Measurements from ENCODE around the gene TSR1. TPM values are rescaled to one million over a fixed set of nuclear protein-coding genes. Genes with fewer than 3 reads are reported as not detected.

TSR1 gene
- total RNA-seq, 2 experiments from 2014 or later: 33.2 to 45.7 TPM

DNA sequence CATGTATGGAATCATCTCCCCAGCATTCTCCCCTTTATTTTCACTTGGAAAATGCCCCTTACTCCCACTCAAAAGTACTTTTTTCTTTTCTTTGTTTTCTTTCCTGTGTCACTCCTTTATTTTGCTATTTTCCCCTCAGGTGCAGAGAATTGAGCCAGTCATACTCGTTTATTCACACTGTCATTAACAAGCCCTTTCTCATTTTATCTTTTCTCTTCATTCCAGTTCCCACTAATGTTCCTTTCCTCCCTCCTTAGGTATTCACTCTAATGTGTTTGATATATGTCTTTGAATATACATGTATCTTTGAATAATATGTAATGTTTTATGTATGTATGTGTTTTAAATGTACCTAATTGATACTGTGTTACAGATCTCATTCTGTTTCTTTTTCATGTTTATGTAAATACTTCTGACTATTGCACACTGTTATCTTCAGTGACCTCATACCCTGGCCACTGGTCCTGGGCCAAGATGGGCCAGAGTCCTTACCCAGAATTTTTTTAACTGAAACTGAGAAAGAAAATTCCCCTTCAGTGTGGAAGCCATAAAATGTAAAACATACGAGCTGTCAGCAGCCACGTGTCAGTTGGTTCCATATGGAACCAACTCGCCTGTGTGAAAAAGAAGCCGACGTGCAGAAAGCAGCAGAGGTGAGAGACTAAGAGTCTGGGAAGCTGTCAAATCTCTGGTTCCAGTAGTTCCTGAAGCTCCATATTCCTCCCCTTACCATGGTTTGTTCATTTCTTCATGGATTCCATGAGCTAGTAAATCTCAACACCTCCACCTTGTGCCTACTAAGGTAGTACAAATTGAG, 26.7 kb downstream of the TSR1 start:
- peaks cover 23% of the 10 kb centered on the region for H3K4me1 Mint-ChIP-seq
- no peak overlapping the region for H3K4me3 Mint-ChIP-seq
- H3K36me3 Mint-ChIP-seq: peaks cover 20% of the 10 kb centered on the region
- DNase-seq (no peak), ATAC-seq (no peak)
- H3K27ac Mint-ChIP-seq: peak overlapping the region; percentile 9
- CTCF ChIA-PET: interaction anchor here (2.3 kb wide), 1 partner anchor 44 kb away, joined by 7 read pairs; no protein-coding TSS in a partner anchor
- no peaks in the 10 kb centered on the region for H3K9me3 Mint-ChIP-seq (ENCODE audit: low read depth)
- H3K27me3 Mint-ChIP-seq: no peaks in the 10 kb centered on the region

DNA sequence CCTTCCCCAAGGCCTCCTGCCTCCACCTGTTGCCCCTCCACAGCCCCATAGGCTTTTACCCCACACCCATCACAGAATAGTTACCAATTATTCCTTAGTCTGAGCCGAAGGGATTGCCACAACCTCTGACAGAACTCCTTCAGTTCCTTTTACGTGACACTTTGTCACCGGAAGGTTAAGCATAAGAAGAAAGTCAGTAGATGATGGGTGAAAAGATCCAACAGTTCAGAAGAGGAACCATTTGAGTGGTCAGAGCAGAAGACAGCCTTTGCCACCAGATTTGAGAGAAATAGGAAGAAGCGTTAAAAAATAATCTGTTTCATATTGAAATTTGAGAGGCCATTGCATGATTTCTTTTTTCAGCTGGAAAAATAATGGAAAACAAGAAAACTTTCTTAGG, 31.3 kb downstream of the TSR1 start:
- ATAC-seq: no peak
- H3K36me3 Mint-ChIP-seq: peaks cover 32% of the 10 kb centered on the region
- CTCF ChIA-PET: interaction anchor here (1.3 to 2.1 kb wide), 3 partner anchors 31 to 248 kb away, joined by 3 to 8 read pairs (median 4); partner anchors contain the start of gene TSR1
- H3K4me1 Mint-ChIP-seq: peaks cover 45% of the 10 kb centered on the region
- no peaks in the 10 kb centered on the region for H3K27me3 Mint-ChIP-seq
- peak overlapping the region; percentile 89 for H3K4me3 Mint-ChIP-seq
- no peak for DNase-seq
- H3K9me3 Mint-ChIP-seq (ENCODE audit: low read depth): no peaks in the 10 kb centered on the region
- H3K27ac Mint-ChIP-seq: peak overlapping the region; percentile 72

DNA sequence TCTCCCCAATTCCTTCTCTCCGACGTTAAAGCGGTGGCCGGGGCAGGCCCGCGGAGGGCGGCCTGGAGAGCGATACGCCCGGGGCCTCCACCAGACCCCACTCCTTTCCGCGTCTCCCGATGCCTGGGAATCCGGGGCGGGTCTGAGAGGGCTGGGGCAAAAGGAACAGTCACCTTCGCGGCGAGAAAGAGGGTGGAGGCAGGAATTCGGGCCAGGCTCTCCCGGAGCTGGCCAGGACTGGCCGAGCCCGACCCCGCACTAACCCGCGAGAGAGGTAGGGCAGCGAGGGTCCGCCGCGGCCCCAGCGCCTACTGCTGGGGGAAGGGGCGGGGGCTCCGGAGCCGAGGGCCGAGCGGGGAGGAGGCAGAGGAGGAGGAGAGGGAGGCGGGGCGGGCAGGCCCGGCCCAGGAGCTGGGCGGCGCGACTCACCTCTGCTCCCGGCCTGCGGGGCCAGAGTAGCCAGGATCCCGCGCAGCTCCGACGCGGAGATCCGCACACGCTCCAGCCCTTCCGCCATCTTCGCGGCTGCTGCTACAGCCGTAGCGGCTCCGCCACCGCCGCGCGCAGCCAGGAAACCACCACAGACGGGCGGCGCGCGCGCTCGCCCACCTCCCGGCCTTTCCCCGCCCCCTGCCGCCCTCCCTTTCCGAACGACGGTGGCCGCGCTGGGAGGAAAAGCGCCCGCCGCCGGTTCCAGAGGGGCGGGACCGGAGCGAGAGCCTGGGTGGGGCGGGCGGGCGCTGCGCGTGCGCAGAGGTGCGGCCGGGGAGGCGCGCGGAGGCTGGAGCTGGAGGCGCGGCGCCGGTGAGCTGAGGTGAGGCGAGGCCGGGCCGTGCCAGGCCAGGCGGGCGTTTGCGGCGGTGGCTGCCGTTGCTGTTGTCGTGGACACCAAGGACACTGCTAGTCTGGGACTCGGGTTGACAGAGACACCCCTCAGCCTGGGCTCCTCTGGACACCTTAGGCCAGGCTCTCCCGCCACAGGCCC, 32.8 kb downstream of the TSR1 start, which contains the start of the genes SMG6 and SRR:
TSS of gene SMG6 (minus strand) at position 582 of the 985 bp plus-strand sequence. CDS start at position 517, 65 bp downstream.
TSS of gene SRR (plus strand) at position 747 of the 985 bp plus-strand sequence. CDS start 11,611 bp downstream, outside the sequence.
- peak within 1 kb of the TSS; percentile 89 for H3K4me3 Mint-ChIP-seq
- CTCF ChIA-PET: interaction anchor here (0.6 to 2.1 kb wide), 13 partner anchors 22 to 250 kb away, joined by 3 to 8 read pairs (median 4); partner anchors contain the start of genes HIC1, SGSM2 and TSR1

DNA sequence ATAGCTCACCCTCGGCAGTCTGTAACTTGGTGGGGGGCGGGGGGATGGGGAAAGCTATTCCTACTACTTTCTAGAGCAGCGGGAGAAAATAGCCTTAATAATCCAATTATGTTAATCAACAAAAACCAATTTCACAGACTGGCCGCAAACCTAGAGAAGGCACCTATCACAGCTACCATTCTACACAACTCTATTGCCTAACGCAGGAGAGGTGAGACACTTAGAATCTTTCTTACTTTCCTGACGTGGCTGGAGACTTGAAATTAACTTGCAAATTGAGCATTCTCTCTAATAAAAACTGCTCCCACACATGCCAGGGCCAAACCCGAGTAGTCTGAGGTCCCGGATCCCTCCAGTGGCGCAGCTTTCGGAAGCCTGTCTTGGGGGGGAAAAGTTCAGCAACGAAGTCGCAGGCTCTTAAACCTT, 33.5 kb downstream of the TSR1 start:
- CTCF ChIA-PET: interaction anchor here (0.7 to 2.0 kb wide), 9 partner anchors 12 to 248 kb away, joined by 3 to 6 read pairs (median 4); partner anchors contain the start of genes HIC1 and SGSM2
- H3K9me3 Mint-ChIP-seq (ENCODE audit: low read depth): no peaks in the 10 kb centered on the region
- H3K4me1 Mint-ChIP-seq: peaks cover 42% of the 10 kb centered on the region
- ATAC-seq (no peak), DNase-seq (no peak)
- peaks cover 41% of the 10 kb centered on the region for H3K36me3 Mint-ChIP-seq
- H3K27me3 Mint-ChIP-seq: no peaks in the 10 kb centered on the region
- H3K27ac Mint-ChIP-seq: peak overlapping the region; percentile 75
- peak overlapping the region; percentile 89 for H3K4me3 Mint-ChIP-seq

More for the DNA sequence above, 32.8 kb downstream of the TSR1 start, which contains the start of the genes SMG6 and SRR:
- H3K4me1 Mint-ChIP-seq: peaks cover 42% of the 10 kb centered on the region
- peak; percentile 90 for ATAC-seq
- H3K9me3 Mint-ChIP-seq (ENCODE audit: low read depth): no peaks in the 10 kb centered on the region
- peak within 1 kb of the TSS; percentile 75 for H3K27ac Mint-ChIP-seq
- peaks cover 37% of the 10 kb centered on the region for H3K36me3 Mint-ChIP-seq
- DNase-seq: peak; percentile 96
- no peaks in the 10 kb centered on the region for H3K27me3 Mint-ChIP-seq

DNA sequence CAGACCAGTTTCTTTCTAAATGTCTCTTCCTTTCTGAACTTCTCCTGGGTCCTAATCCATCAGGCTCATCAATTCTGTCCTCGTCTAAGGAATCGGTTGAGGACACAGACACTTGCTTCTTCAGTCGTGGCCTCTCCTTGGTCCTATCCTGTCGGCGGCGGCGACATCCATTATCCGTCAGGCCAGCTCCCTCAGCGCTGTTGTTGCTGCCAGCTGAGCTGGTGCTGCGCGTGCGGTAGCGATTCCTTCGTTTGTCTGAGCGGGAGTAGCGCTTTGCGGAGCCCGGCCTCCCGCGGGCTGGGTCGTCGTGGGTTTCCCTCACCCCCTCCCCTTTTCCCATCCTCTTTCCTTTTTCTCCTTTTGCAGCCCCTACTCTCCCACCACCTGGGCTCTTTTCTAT, 36.5 kb downstream of the TSR1 start:
- no peak overlapping the region for H3K4me3 Mint-ChIP-seq
- peaks cover 49% of the 10 kb centered on the region for H3K36me3 Mint-ChIP-seq
- CTCF ChIA-PET: no interaction called here
- no peak for DNase-seq
- no peaks in the 10 kb centered on the region for H3K9me3 Mint-ChIP-seq (ENCODE audit: low read depth)
- peaks cover 47% of the 10 kb centered on the region for H3K4me1 Mint-ChIP-seq
- no peak overlapping the region for H3K27ac Mint-ChIP-seq
- no peak for ATAC-seq
- no peaks in the 10 kb centered on the region for H3K27me3 Mint-ChIP-seq

DNA sequence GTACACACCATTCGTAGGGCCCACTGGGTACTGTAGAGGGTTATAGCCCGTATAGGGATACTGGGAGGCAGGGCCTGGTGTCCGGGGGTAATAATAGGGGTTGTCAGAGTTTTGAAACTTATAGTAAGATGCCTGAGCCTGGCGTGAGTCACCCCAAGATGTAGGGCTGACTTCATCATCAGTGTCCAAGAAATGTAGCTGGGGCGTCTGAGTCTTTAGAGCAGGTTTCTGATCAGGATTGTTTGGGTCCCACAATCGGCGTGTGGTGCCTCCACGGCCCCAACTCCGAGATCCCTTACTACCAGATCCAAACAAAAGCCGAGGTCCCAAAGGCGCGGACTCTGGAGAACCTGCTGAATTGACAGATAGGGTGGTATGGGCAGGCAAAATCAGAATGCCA, 37.1 kb downstream of the TSR1 start:
- peaks cover 49% of the 10 kb centered on the region for H3K4me1 Mint-ChIP-seq
- no peaks in the 10 kb centered on the region for H3K27me3 Mint-ChIP-seq
- CTCF ChIA-PET: no interaction called here
- H3K36me3 Mint-ChIP-seq: peaks cover 54% of the 10 kb centered on the region
- ATAC-seq (no peak), DNase-seq (no peak)
- H3K9me3 Mint-ChIP-seq (ENCODE audit: low read depth): no peaks in the 10 kb centered on the region
- H3K4me3 Mint-ChIP-seq: no peak overlapping the region
- H3K27ac Mint-ChIP-seq: no peak overlapping the region

DNA sequence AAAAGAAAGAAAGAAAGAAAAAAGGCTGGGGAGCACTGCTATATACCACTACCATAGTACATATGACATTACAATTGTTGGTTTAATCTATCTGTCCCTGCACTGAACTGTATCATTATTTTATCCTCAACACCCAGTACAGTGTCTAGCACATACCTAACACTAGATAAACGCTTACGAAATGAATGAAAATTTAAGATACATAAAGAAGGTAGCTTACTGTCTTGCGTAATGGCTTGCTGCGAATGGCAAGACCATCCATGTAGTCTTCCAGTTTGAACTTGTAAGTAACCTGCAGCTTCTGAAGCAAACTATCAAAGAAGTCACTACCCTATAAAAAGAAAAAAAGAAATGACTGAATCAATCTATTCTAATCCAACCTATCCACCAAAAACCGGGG, 39.2 kb downstream of the TSR1 start:
- H3K27me3 Mint-ChIP-seq: no peaks in the 10 kb centered on the region
- H3K4me1 Mint-ChIP-seq: peaks cover 43% of the 10 kb centered on the region
- ATAC-seq: no peak
- CTCF ChIA-PET: interaction anchor here (1.4 kb wide), 1 partner anchor 12 kb away, joined by 4 read pairs; no protein-coding TSS in a partner anchor
- DNase-seq: no peak
- H3K4me3 Mint-ChIP-seq: no peak overlapping the region
- no peak overlapping the region for H3K27ac Mint-ChIP-seq
- H3K9me3 Mint-ChIP-seq (ENCODE audit: low read depth): no peaks in the 10 kb centered on the region
- peaks cover 64% of the 10 kb centered on the region for H3K36me3 Mint-ChIP-seq

DNA sequence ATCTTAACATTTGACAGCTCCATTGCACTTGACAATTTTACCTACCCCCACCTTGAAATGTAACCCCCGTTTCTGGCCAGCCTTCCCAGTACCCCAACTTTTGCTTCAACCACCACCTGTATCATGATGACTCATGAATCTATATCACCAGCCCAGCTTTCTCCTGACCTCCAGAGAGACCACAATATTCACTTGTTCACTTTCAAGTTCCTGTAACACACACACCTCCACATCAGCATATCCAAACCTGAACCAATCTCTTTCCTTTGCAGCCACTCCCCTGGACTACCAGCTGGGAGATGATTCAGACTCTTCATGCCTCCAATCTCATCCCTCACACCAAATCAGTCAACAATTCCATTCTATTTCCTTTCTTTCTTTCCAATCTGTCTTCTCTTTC, 40.7 kb downstream of the TSR1 start:
- Mint-ChIP-seq H3K27me3 (no peaks in the 10 kb centered on the region), H3K27ac (no peak overlapping the region), H3K36me3 (peaks cover 66% of the 10 kb centered on the region), H3K4me1 (peaks cover 31% of the 10 kb centered on the region), H3K4me3 (no peak overlapping the region), H3K9me3 (ENCODE audit: low read depth) (no peaks in the 10 kb centered on the region)
- DNase-seq (no peak), ATAC-seq (peak; percentile 39)
- CTCF ChIA-PET: interaction anchor here (1.3 kb wide), 1 partner anchor 13 kb away, joined by 3 read pairs; no protein-coding TSS in a partner anchor

DNA sequence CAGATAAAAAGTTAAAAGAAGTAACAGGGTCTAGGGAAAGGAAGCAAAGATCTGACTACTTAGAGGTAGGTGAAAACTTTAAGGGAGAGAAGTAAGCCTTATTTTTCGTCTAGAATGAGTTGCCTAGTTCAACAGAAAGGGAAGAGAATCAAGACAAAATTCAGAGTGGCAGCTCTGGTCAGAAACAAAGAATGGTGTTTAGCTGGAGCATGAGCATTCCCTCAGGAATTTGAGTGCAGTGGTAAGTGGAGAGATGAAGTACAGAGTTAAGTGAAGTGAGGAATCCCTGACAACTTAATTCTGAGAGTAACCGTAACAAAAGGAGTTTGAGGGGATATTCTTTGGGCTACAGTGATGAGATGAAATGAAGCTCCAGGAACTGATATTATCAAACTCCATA, 44.2 kb downstream of the TSR1 start:
- peaks cover 59% of the 10 kb centered on the region for H3K36me3 Mint-ChIP-seq
- H3K27ac Mint-ChIP-seq: no peak overlapping the region
- ATAC-seq (no peak), DNase-seq (no peak)
- no peak overlapping the region for H3K4me3 Mint-ChIP-seq
- no peaks in the 10 kb centered on the region for H3K9me3 Mint-ChIP-seq (ENCODE audit: low read depth)
- no peaks in the 10 kb centered on the region for H3K27me3 Mint-ChIP-seq
- H3K4me1 Mint-ChIP-seq: peaks cover 21% of the 10 kb centered on the region
- CTCF ChIA-PET: interaction anchor here (0.7 to 1.9 kb wide), 5 partner anchors 9 to 239 kb away, joined by 3 to 5 read pairs (median 3); no protein-coding TSS in a partner anchor

DNA sequence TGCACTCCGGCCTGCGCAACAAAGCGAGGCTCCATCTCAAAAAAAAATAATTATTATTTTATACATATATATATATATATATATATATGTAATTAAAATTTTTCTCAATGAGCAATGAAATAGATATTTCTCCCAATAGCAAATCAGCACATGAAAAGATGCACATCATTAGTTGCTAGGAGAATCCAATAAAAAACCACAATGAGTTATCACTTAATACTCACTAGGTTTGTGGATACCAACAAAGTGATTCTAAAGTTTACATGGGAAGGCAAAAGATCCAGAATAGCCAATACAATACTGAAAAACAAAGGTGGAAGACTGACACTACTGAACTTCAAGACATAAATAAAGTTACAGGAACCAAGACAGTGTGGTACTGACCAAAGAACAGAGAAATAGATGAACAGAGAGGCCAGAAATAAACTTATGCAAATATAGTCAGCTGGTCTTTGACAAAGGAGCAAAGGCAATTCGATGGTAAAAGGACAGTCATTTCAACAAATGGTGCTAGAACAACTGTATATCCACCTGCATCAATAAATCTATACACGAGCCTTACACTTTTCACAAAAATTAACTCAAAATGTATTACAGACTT, 46.3 kb downstream of the TSR1 start:
- Mint-ChIP-seq H3K36me3 (peaks cover 46% of the 10 kb centered on the region), H3K27ac (no peak overlapping the region)

DNA sequence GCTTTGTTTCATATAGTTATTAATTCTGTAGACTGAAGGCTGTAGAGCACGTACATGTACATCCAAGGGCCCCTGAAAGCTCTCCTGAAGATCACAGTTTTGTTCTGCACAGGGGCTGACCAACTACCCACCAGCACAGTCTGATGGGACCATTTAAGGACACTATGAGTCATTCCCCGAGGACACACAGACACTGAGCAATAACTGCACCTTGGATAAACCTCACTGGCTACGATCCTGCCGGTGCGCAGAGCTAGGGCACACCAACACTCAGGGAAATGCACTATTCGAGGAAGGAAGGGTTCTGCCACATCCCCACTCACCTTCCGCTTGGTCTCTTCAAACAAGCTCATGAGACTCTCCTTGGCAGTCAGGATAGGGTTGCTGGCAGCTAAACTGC, 53.0 kb downstream of the TSR1 start:
- Mint-ChIP-seq H3K27ac (no peak overlapping the region), H3K4me3 (no peak overlapping the region), H3K9me3 (ENCODE audit: low read depth) (no peaks in the 10 kb centered on the region), H3K36me3 (peaks cover 44% of the 10 kb centered on the region), H3K27me3 (no peaks in the 10 kb centered on the region), H3K4me1 (peaks cover 37% of the 10 kb centered on the region)
- DNase-seq: no peak
- CTCF ChIA-PET: interaction anchor here (0.6 to 8.4 kb wide), 25 partner anchors 9 to 377 kb away, joined by 3 to 123 read pairs (median 3); partner anchors contain the start of genes HIC1 and TSR1
- no peak for ATAC-seq

More for the DNA sequence above, 46.3 kb downstream of the TSR1 start:
- no peaks in the 10 kb centered on the region for H3K27me3 Mint-ChIP-seq
- no peak overlapping the region for H3K4me3 Mint-ChIP-seq
- H3K9me3 Mint-ChIP-seq (ENCODE audit: low read depth): no peaks in the 10 kb centered on the region
- no peak for ATAC-seq
- CTCF ChIA-PET: interaction anchor here (1.1 to 1.3 kb wide), 3 partner anchors 231 to 236 kb away, joined by 3 to 4 read pairs (median 3); no protein-coding TSS in a partner anchor
- peaks cover 6% of the 10 kb centered on the region for H3K4me1 Mint-ChIP-seq
- no peak for DNase-seq

DNA sequence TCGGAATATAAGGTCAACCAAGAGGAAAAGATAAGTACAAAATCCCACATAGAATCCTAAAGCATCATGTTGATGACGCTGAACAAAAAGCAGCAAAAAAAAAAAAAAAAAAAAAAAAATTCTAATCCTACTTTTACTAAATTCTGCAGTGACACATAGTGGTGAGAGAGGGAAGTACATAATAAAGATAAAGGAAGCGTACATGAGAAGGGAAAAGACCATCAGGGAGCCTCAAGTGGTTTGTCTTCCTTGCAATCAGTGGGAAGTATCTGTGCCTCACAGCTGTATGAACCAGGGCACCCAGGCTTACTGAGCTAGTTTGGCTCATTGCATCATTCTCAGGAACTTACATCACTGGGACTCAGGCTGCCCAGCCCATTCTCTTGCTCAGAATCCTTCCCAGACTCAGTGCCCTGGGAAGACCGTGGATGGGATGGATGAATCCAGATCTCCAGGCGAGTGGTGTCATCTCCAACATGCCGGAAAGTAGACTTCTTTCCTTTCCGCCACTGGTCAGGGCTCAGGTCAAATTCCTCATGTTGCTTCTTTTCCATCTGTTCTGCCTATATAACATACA, 53.9 kb downstream of the TSR1 start:
- no peak for DNase-seq
- peak; percentile 39 for ATAC-seq
- Mint-ChIP-seq H3K27me3 (no peaks in the 10 kb centered on the region), H3K4me3 (no peak overlapping the region), H3K27ac (peak overlapping the region; percentile 72), H3K36me3 (peaks cover 41% of the 10 kb centered on the region), H3K9me3 (ENCODE audit: low read depth) (no peaks in the 10 kb centered on the region), H3K4me1 (peaks cover 38% of the 10 kb centered on the region)
- CTCF ChIA-PET: interaction anchor here (0.7 to 8.4 kb wide), 25 partner anchors 10 to 1022 kb away, joined by 3 to 123 read pairs (median 4); partner anchors contain the start of gene HIC1
